Activated CD4-positive, alpha-beta T cell treated with anti-CD3 and anti-CD28 coated beads for 1 hour (primary cell): ENCODE results near the gene MMD2.
"Not testable (repeated sequence)": the region's sequence is repeated elsewhere in the genome, so short reads cannot be mapped to it uniquely, and the experiment has no call there.

Experiments used
- DNase-seq: peaks from one replicate; pipeline ENCODE4 v3.0.0-alpha.2; 2020

MMD2 gene

DNA sequence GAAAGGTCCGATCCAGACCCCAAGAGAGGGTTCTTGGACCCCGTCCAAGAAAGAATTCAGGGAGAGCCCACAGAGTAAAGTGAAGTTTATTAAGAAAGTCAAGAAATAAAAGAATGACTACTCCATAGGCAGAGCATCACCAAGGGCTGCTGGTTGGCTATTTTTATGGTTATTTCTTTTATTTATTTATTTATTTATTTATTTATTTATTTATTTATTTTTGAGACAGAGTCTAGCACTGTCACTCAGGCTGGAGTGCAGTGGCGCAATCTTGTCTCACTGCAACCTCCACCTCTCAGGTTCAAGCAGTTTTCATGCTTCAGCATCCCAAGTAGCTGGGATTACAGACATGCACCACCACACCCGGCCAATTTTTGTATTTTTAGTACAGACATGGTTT, 65.8 kb downstream of the MMD2 start:
- not testable (repeated sequence) for DNase-seq

GRCh38 chr7:4891522-4891921, 67.5 kb downstream of the MMD2 start:
- DNase-seq, result not testable (repeated sequence)

GRCh38 chr7:4889682-4890081, 69.3 kb downstream of the MMD2 start:
- DNase-seq, result no peak

GRCh38 chr7:4888161-4888560, 70.8 kb downstream of the MMD2 start:
- DNase-seq, result no peak

DNA sequence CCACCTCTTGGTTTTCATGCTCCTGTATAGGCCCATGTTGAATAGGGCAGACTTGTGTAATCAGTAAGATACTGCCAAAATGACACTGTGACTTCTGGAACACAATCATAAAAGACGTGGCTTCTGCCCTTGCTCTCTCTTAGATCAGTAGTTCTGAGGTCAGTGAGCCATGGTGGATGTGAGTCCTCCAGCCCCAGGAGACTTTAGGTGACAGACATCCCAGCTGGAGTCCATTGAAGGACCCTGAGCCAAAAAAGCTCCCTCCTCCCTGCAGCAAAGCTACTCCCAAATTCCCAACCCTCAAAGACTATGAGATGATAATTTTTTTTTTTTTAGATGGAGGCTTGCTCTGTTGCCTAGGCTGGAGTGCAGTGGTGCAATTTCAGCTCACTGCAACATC, 72.3 kb downstream of the MMD2 start:
- no peak for DNase-seq

DNA sequence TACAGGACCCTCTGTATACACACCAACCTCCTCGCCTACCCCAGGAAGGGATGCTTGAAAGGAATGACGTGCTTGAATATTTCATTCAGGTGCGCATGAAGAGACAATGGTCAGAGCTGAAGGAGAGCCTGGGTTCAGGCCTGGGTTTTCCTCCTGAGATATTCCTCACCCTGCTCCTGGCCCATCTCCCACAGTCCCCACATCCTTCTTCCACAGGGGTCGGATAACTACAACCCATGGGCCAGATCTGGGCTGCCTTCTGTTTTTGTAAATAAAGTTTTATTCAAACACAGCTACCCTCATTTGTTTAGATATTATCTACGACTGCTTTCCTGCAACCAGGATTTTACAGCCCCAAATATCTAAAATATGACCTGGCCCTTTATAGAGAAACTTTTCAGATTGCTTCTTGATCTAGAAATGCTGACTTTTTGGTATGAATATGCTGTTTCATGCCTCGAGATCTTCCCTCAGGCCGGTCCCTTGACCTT, 73.6 kb downstream of the MMD2 start:
- DNase-seq, result no peak

- no peak for DNase-seq
These were observed 74.8 kb downstream of the MMD2 start for GRCh38 chr7:4884164-4884563.

GRCh38 chr7:4883372-4884144, 75.4 kb downstream of the MMD2 start, which contains the start of gene RADIL:
RADIL (minus strand) TSS chr7:4883716; CDS start chr7:4878139, 5,577 bp downstream.
- DNase-seq, result peak; percentile 75

DNA sequence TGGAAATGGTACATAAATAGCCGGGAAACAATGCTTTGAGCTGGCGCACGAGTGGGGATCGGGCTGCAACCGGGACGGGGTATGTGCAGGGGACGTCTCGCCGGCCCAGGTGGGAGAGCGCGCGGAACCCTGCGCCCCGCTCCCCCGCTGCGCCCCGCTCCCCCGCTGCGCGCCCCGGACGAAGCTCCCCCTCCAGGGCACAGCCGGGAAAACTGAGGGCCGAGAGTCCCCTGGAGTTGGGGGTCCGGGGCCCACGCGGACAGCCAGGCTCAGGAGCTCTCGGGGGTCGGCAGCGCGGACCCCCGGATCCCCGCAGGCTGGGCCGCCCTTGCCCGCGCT, 76.0 kb downstream of the MMD2 start:
- DNase-seq, result no peak

DNA sequence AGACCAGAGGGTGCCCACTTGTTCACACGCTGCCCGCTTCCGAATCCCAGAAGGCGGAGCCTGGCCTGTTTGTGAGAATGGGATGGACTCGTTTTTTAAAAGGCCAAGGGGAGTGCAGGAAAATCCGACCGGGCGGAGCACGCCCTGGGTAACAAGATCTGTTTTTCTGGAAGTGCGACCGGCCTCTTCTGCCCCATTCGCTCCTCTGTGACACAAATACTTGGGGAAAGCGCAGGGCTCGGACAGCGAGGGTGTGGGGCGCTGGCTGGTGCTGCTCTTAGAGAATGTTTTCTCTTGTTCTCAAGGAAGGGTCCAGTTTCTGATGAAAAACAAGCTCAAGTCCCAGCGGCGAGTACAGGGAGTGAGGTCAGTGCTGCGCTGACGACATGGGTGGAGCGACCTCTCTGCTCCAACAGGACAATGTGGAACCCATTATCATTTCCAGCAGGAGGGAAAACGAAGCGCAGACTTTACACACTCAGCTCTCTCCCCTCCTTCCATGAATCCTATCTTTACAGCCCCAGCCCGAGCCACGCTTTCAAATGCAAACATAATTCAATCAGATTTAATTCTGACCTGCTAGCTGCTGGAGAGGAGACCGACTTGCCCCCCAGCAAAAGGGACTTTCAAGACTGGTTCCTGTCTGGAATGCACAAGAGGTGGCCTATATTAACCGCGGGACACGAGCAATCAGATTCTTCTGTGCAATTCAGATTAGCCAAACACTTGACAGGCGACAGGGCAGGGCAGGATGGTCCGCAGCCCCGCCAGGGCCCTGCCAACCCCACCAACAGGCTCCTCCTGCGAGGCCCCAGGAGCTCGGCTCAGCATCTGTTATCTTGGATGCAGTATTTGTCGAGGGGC, 76.6 kb downstream of the MMD2 start:
- DNase-seq, result no peak

DNA sequence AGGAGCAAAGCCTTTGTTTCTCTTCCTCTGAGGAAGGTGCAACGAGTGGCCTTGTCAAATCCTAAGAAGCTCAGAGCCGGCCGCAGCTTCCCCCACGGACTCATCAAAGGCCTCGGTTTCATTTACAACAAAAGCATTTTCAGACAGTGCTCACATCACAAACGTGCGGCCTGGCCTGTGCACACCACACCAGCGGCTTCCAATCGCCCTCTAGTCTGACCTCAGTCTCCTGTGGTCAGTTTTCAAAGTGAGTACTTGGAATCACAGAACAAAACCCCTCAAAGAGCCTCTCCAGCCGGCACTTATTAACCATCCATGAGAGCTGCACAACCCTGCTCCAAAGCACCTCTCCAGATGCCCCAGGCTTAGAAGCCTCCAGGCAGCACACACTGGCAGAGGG, 78.8 kb downstream of the MMD2 start:
- DNase-seq, result no peak

DNA sequence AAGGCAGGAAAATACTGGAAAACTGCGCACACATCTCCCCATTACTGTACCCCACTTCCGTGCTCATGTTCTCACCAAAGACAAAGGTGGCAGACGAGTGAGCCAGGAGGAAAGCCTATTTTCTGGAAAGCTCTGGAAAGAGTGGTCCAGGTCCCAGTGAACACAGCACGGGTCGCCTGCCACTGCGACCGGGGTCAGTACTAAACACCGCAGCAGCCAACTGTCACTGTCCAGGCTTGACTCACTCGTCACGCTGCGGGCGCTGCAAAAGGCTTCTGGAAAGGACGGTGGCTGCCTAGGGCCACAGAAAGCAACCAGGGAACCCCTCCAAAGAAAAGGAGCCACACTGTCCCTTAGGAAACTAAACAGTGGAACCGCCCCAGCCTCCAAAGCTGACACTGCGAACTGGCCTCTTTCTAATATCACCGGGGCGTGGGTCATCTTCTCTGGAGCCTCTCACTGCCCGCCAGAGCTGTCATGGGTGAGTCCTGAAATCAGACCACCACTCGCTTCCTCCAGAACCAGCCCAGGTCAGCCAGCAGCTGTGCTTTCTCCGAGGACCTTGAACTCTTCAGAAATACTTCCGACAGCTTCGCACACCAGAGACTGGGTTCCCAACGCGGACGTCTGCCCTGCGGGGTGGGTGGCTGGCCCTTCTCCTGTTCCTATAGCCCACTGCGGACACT, 79.4 kb downstream of the MMD2 start:
- no peak for DNase-seq

DNA sequence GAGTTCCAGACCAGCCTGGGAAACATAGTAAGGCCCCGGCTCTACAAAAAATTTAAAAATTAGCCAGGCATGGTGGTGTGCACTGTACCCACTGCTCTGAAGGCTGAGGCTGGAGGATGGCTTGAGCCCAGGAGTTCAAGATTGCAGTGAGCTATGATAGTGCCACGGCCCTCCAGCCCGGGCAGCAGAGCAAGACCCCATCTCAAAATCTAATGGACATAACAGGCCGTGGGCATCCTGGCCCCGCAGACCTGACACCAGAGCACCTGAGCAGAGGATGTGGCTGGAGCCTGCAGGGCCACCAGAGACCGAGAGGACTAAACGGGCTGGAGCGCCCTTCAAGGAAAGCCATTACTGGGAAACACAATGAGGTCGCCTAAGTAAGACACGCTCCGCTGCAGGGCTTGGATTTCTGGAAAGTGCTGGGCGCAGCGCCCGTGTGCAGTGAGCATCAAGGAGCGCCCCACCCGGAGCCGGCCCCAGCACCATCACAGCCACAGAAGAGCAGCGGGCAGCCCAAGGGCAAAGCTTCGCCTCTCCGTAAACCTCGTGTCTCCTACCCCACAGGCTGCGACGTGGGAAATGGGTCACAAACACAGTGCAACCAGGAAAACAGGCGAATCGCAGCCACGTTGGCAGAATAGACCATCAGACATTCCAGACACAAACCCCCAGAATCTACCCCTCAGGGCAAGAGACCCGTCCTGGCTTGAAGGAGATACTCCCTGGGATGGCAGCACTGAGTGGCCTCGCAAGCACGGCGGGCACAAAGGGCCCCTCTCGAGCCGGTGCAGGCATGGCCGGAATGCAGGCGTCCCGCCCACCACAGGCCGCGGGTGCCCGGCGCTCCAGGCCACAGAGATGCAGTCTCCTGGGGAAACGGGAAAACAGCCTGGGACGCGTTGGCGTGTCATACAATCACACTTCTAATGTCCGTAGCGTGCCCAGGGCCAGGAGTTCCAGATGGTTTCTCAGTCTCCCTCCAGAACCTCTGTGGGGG, 80.4 kb downstream of the MMD2 start:
- no peak for DNase-seq

DNA sequence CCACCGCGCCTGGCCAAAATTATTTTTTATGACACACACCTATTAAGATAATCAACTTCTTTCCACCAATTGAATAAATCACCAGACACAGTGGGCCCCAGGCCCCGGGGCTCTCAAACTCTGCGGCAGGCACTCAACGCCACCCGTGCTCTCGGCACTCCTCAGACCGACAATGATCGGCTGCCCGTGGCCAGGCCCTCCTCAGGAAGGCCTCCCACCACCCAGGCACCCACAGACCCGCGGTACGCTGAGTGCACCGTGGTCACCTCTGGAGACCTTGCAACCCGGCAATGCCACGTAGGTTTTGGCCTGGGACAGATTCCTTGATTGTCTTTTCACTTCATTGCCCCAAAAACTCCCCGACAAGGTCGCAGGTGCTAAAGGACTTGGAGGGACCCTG, 82.4 kb downstream of the MMD2 start:
- DNase-seq, result no peak

DNA sequence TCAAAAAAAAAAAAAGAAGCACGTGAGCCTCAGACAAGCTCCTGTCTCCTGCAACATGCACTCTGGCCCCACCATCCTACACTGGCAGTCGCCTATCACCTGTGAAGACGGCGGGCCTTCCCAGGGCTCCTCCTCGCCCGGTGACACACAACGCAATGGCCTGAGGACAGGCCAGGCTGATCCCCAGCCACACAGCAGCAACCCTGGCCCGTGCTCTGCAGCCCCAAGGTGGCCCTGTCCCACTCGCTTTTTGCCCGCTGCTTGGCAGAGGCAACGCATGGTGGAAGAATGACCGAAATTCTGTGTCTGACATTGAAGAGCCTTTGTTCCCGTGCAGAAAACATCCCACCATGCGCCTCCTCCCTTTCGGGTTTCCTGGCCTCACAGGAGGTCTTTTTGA, 83.6 kb downstream of the MMD2 start:
- no peak for DNase-seq

- DNase-seq, result no peak
These were observed 85.7 kb downstream of the MMD2 start for GRCh38 chr7:4873071-4873944.

- no peak for DNase-seq
These were observed 86.9 kb downstream of the MMD2 start for GRCh38 chr7:4871930-4872675.

- no peak for DNase-seq
These were observed 87.8 kb downstream of the MMD2 start for GRCh38 chr7:4871056-4871680.

DNA sequence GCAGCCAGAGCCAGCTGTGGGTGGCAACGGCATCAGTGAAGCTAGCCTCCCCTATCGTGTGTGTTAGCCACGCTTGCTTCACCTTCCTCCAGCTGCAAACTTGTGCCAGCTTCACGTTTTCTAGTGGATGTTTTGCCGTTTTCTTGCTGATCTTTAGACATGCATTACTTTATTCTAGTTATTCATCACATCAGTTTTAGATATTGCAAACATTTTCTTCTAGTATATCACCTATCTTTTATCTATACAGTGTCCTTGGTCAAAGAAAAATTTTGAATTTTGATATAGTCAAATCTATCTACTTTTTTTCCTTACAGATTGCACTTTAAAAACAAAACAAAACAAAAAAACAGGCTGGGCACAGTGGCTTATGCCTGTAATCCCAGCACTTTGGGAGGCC, 90.5 kb downstream of the MMD2 start:
- no peak for DNase-seq
